Muscle of arm (tissue), 12 donors: ENCODE data around the gene NRL. TPM values are rescaled to one million over a fixed set of nuclear protein-coding genes. Genes with fewer than 3 reads are reported as not detected.

Experiments
- DNase-seq: peaks from one replicate; pipeline ENCODE4 v3.0.0-alpha.2; 2013
- polyA plus RNA-seq, 12 donors: library from polyadenylated mRNA; unstranded; fragments of 120-200 nt; gene quantifications; one replicate each; pipeline ENCODE4 v1.2.1, GENCODE V29; 2013; ENCODE audit not compliant: insufficient read length in 12 of 12

NRL gene
- polyA plus RNA-seq, 12 donors = 0.82 to 1.9 (median 1.4) TPM; not detected in 2

GRCh38 chr14:24100982-24101494 is 13.7 kb downstream of the NRL start:
- DNase-seq = no peak

- DNase-seq = no peak
Observed at GRCh38 chr14:24100197-24100981, 14.4 kb downstream of the NRL start.

DNA sequence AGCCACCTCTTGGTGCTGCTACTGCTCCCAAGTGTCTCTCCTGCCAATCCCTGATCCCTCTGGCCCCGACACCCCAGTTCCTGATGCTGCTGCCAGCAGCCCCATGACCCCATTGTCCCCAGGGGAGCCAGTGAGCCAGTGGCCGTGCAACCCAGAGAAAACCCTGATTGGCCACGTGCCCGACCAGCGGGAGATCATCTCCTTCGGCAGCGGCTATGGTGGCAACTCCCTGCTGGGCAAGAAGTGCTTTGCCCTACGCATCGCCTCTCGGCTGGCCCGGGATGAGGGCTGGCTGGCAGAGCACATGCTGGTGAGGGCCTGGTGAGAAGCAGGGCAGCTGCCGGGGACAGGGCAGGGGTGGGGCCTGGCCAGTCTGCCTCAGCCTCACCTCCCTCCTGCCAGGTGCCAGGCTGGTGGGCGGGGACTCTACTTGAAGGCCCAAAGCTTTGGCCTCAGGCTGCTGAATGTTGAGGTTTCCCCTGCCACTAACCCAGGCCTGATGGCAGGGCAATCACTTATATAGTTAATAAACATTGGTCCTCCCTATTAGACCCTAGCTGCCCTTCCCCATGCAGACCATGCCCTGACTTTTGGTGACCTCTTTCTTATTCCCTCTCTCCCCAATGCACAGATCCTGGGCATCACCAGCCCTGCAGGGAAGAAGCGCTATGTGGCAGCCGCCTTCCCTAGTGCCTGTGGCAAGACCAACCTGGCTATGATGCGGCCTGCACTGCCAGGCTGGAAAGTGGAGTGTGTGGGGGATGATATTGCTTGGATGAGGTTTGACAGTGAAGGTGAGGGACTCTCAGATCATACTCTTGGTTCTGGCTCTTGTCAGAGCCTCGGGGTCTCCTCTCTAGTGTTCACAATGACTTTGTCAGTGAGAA is 15.6 kb downstream of the NRL start:
- no peak for DNase-seq

DNA sequence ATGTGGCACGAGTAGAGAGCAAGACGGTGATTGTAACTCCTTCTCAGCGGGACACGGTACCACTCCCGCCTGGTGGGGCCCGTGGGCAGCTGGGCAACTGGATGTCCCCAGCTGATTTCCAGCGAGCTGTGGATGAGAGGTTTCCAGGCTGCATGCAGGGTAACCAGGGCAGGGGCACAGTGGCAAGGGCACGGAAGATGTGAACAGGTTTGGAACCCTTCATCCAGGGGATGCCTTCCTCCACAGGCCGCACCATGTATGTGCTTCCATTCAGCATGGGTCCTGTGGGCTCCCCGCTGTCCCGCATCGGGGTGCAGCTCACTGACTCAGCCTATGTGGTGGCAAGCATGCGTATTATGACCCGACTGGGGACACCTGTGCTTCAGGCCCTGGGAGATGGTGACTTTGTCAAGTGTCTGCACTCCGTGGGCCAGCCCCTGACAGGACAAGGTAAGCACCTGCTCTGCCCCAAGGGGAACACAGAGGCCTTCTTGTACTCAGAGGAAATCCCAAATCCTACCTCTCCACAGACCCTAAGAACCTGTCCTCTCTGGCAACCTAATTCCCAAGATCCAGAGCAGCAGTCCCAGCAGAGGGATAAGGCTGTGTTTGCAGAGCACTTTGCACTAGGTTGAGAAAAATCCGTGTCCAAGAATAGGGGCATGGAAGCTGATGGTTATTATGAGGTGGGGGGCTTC is 16.4 kb downstream of the NRL start:
- no peak for DNase-seq

GRCh38 chr14:24096545-24097181 is 18.1 kb downstream of the NRL start:
- no peak for DNase-seq

DNA sequence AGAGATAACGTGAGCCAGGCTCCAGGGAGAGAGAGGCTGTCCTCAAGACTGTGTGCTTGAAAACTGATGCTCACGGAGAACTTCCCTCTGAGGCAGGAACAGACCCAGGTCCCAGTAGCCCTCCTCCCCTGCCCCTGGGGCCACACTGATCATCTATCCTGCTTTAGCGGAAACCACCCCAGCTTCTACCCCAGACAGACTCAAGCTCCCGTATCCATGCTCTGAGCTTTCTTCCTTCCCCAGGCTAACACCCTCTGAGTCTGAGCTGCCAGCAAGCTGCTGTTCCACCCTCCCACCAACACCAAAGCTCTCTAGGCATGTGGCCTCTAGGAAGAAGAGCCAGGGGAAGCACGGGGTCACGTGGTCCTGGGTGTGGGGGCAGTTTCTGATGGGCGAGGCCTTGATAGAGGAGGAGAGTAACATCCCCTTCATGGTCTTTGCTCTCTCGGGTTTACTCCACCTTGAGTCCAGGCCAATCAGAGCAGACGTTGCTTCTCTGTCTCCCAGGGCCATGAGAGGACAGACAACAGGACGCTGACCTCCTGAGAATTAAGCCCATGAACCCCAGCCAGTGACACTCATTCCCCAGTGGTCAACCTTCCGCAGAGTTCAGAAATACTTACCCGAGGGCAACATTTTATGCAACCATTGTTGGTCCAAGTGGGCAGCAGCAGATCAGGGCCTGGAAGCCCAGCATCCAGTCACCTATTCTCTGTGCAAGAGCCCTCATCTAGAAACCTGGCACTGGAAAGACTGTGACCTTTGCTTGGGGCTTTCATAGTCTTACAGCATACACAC is 19.3 kb downstream of the NRL start:
- DNase-seq = no peak

DNA sequence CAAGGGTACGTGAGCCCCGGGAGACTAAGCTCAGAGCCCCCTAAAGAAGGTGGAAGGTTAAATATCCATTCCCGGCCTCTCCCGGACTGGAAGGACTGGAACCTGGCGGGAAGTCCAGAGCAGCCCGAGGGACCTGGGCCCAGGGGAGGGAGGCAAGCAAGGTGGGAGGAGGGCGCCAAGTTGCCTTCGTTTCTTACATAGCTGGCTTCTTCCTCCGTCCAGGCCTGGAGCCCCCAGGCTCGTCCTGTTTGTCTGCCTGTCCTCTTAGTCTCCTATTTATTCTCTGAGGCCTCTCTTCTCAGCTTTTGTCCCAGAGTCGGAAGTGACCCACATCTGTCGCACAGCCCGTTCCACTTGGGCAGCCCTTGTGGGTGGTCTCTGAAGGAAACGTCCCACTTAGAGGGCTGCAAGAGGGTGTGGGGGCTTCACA is 19.9 kb downstream of the NRL start:
- no peak for DNase-seq

GRCh38 chr14:24093901-24094840 is 20.6 kb downstream of the NRL start, which contains the start of gene PCK2:
TSS of gene PCK2 (plus strand) at chr14:24094311. CDS start at chr14:24094406, 95 bp downstream.
- DNase-seq = peak; percentile 49

DNA sequence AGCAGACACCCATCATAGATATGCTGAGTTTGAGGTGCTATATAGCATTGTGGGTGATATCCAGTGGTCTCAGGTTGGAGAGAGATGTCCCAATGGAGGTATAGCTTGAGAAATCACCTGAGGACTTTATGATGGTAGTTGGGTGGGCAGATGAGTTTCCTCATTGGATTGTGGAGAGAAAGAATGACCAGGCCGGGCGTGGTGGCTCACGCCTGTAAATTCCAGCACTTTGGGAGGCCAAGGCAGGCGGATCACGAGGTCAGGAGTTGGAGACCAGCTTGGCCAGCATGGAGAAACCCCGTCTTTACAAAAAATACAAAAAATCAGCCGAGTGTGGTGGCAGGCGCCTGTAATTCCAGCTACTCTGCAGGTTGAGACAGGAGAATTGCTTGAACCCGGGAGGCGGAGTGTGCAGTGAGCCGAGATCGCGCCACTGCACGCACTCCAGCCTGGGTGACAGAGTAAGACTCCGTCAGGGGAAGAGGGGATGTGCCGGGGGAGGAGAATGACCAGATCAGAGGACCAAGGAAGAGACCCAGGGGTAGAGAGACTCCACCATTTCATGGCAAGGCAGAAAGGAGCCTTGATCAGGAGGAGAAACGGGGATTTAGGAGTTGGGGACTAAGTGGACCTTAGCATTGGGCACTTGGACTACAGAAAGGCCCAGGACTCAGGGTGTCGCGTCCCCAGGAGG is 21.4 kb downstream of the NRL start:
- DNase-seq = no peak

DNA sequence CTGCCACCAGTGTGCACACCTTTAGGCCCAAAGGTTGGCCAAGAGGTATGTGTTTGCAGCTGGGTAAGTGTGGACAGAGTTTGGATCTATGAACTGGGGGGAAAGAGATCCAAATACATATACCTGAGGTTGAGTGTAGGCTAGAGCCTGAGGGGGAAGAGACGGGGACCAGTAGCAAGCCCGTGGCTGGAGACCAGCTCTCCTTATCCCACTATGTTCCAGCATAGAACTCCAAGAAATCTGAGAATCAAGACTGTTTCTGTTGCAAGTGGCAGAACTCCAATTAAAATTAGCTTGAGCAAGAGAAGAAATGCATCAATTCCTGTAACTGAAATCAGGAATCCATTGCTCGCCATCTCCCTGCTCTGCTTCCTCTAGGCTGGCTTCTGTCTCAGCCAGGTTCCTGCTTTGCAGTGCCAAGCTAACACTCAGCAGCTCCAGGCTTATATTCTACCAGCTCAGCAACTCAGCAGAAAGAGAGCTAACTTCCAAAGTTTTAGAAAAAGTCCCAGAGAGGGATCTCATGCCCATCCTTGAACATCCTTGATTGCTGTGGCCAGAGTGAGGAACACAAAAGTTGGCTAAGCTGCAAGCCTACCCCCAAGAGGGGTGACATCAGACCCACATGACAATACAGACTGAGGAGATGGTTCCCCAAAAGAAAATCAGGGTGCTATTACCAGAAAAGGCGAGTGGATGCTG is 22.1 kb downstream of the NRL start:
- DNase-seq = no peak

- DNase-seq = no peak
Observed at GRCh38 chr14:24092110-24092504, 22.6 kb downstream of the NRL start.

- DNase-seq = no peak
Observed at GRCh38 chr14:24089890-24090289, 24.9 kb downstream of the NRL start.

- DNase-seq = no peak
Observed at GRCh38 chr14:24088095-24088494, 26.7 kb downstream of the NRL start.

DNA sequence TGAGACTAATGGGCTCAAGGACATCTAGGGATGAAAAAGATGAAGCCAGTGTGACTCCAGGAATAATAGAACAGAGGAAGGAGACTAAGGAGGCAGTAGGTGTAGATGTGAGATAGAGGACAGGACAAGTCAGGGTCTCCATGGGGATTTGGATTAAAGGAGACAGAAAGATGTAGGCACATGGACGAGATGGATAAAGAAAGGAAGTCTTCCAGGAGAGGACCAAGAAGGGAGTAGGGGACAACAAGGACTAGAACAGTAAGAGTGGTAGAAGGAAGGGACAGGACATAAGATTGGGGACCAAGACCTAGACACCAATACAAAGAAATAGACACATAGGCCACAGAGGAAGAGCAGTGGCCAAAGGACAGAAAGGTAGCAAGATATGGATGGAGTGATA is 27.7 kb downstream of the NRL start:
- no peak for DNase-seq

DNA sequence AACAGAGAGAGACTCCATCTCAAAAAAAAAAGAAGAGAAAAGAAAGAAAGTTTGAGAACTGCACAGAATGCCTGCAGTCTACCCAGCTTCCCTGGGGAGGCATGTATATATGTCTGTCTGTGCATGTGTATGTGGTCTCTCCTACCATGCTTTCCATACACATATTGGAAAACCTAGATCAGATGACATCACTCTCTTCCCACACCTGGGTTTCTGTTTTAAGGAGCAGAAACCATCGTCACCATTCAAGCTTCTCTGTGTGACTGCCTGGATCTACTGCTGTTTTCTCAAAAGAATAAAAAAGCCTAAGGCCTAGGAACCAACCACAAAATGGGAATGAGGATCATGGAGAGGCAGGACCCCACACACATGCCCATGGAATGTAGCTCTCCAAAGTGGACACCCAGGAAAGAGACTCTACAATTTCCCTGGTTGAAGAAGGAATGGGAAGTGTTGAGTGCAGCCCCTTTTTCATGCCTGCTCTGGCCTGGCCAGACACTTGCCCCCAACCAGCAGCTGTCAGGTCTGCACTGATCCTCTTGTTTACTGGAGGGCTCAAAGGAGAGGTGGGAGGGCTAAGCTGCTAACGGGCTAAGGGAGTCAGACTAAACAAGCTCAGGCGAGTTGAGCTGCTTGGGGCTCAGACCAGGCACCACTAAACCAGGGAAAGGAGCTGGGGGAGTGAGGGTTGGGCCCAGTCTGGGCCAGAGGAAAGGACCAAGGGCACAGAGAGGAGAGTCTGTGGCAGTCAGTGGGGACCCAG is 28.4 kb downstream of the NRL start:
- DNase-seq = no peak

GRCh38 chr14:24085215-24085614 is 29.5 kb downstream of the NRL start:
- DNase-seq = no peak

- DNase-seq = no peak
Observed at GRCh38 chr14:24084440-24084839, 30.3 kb downstream of the NRL start.
